Eye (tissue), 1 donor: ENCODE measurements around the gene BARHL2.
A peak's percentile ranks its signal among the peaks of the same experiment; 100 is the strongest.

Source experiments
- DNase-seq: peaks from one replicate; pipeline ENCODE4 v3.0.0-alpha.2; 2015

BARHL2 gene

GRCh38 chr1:90710579-90711536 lies 6.2 kb downstream of the BARHL2 start:
- DNase-seq: peak; percentile 85

DNA sequence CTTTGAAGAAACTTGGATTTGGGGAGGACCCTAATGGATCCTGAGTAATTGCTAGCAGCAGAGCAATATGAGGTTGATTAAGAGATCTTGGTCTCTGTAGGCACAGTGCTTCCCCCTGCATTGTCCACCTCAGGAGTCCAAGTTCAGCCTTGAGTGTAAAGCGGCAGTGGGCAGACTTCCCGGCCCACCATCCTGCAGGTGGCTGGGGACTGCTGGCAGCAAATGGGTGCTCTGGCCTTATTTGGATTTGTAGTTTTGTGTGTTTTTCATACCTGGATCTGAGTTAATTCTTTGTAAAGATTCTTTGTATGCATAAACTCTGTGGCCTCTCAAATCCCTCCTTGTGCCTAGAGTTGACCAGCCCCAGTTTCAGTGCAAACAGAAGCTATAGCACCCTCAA lies 7.6 kb downstream of the BARHL2 start:
- DNase-seq: no peak

GRCh38 chr1:90708826-90709225 lies 8.3 kb downstream of the BARHL2 start:
- peak; percentile 6 for DNase-seq

DNA sequence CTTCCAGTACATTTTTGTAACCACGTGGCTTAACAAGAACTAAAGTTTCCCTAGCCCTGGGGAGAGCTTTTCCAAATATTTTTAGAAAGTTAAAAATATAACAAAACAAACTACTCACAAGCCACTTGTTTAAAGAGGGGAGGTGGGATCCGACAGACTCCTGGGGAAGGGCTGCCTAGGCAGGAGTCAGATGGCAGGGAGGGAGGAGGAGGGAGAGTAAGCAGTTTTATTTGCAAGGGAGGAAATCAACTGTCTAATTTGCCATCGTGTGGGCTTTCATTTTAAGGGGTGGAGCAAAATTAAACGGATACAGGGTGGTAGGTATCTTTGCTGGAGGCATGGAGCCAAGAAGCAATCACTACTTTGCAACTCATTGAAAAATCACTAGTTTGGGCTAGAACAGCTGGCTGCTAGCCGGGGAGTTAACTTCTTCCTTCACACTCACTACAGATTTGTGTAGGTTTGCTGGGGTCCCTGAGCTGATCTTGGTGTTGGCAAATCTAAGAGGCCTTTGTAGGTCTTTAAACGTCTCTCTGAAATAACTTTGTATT lies 8.8 kb downstream of the BARHL2 start:
- peak; percentile 15 for DNase-seq

- peak; percentile 81 for DNase-seq
Measured at GRCh38 chr1:90707363-90707710, 9.8 kb downstream of the BARHL2 start.

DNA sequence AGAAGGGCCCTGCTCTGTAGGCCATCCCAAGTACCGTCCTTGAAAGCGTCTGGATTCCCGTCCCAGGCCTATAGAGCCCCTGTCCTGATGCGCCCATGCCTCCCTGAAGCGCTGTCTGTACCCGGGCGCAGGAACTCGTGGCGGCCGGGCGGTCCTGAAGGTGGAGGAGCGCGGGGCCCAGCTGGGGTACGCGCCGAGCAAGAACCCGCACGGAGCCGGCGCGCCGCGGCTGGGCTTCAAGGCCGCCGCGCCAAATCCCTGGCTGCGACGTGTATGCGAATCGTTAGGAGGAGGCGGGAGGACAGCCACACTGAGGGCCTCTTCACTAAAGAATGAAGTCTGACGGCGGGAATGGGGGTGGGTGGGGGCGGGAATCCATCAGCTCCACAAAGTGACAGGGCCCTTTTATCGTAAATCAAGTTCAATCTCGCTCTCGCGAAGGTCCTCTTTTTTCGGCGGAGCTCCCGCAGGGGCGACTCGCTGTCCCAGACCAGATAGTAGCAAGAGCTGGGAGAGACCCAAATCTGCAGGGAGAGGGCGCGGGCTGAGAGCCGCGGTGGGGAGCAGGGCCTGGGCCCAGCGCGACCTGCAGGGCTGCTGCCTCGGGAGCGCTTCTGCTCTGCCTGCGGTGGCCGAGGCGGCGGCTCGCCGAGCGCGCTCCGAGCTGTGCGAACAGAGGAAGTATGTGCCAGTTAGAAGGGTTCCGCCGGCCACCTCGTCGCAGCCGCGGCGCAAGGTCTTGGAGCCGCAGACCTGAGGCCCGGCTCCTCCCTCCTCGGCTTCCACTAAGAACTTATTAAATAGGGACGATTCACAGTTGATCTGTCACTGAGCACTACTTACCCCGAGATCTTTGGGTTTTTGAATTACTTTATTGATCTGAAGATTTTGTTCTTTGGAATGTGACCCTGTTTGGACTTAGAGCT lies 10.4 kb downstream of the BARHL2 start:
- DNase-seq: peak; percentile 79

GRCh38 chr1:90705956-90706355 lies 11.1 kb downstream of the BARHL2 start:
- peak; percentile 54 for DNase-seq

DNA sequence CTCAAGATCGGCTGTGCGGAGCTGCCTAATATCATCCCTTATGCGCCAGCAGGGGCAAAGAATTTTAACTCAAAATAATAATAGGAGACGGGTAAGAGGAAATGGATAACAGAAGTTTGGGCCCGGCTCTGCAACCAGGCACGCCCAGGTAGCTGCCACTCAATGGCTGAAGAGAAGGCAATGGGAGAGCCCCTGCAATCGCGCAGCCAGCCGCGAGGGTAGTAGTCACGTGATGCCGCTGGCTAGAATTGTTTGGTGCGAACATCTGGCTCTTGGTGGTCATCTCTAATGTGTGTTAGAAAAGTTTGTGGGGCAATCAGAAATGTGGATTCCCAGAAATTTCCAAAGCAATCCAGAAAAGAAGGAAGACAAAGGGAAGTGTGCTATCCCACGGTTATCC lies 12.3 kb downstream of the BARHL2 start:
- DNase-seq: peak; percentile 28

DNA sequence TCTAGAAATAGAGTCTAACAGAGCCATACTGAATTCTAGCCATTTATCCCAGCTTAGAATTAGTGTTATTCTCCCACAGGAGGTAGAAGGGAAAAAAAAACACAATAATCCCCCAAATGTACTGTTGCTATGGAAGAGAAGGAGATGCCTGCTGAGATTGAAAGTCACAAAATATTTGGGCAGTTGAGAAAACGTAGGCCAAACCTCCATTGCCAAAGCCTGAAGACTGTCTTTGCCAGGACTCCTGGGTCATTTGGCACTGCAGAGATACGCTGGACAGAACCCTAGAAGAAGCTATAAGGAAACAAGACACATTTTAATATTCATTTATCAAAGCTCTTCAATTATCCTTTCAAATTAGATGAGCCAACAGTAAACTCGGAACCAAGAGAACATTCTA lies 22.3 kb downstream of the BARHL2 start:
- no peak for DNase-seq

DNA sequence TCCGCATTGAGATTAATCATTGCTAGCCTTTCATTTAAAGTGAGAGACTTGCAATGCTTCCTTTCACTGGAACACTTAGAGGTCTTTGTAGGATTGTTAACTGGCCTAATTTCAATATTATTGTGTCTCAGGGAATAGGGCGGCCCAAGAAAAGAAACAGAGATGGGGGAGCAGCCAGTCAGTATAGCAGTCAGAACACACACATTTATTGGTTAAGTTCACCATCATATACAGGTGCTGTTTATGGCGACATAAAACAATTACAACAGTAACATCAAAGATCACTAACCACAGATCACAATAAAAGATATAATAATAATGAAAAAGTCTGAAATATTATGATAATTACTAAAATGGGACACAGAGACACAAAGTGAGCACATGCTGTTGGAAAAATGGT lies 29.4 kb downstream of the BARHL2 start:
- no peak for DNase-seq

GRCh38 chr1:90675161-90675847 lies 41.8 kb downstream of the BARHL2 start:
- no peak for DNase-seq

- no peak for DNase-seq
Measured at GRCh38 chr1:90671741-90672140, 45.4 kb downstream of the BARHL2 start.

DNA sequence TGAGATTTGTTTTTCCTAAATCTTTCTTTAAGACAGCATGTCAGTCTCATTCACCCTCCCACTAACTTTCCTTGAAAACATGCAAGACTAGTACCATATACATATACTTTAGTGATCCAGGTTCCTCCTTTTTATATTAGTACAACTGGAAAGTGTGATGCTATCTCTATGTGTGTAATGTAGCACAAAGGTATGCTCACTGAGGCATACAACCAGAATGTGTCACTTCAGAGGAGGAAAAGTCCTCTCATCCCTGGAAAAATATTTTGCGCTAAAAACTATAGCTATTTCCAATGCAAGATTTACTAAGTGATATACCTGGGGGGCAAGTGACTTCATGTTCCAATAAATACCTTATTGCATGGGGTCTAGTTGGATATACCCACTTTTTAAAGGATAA lies 45.9 kb downstream of the BARHL2 start:
- peak; percentile 19 for DNase-seq
